OCI-LY3 (cell line): ENCODE results near the gene ETHE1.

Experiments
- H2AFZ ChIP-seq: fragments of 200-600, 300-600 bp; shearing (Covaris generic); 2 replicates; pipeline ENCODE4 v1.6.0; 2014; ENCODE audit warnings: antibody characterized with exemption, low read depth, low read length
- H3K27ac ChIP-seq: fragments of 200-600, 300-600 bp; sonication (generic); 2 replicates; pipeline ENCODE4 v1.5.1; 2014; ENCODE audit warnings: mild to moderate bottlenecking, low read length, moderate library complexity, mixed read lengths
- H3K27me3 ChIP-seq: fragments of 200-600, 300-600 bp; sonication (generic); 2 replicates; pipeline ENCODE4 v1.6.1; 2014; ENCODE audit warnings: low read depth, low read length, mixed read lengths
- H3K36me3 ChIP-seq: fragments of 200-600, 300-600 bp; sonication (generic); replicated peaks from 2 replicates; pipeline ENCODE3; 2014; ENCODE audit warnings: low read depth, low read length, mixed read lengths
- H3K4me1 ChIP-seq: fragments of 300-600, 200-600 bp; sonication (generic); 2 replicates; pipeline ENCODE4 v1.6.1; 2014; ENCODE audit warnings: low read length, mixed read lengths
- H3K4me2 ChIP-seq: fragments of 200-600, 300-600 bp; sonication (generic); 2 replicates; pipeline ENCODE4 v1.6.1; 2014; ENCODE audit warnings: low read length, mixed read lengths
- H3K4me3 ChIP-seq: fragments of 300-600, 200-600 bp; sonication (generic); 2 replicates; pipeline ENCODE4 v1.5.1; 2014; ENCODE audit warnings: antibody characterized with exemption, mild to moderate bottlenecking, low read length, moderate library complexity
- H3K79me2 ChIP-seq: fragments of 300-600, 200-600 bp; shearing (Covaris generic); 2 replicates; pipeline ENCODE4 v1.6.1; 2014; ENCODE audit warnings: mild to moderate bottlenecking, low read length, mixed read lengths
- H3K9ac ChIP-seq: fragments of 300-600, 200-600 bp; shearing (Covaris generic); 2 replicates; pipeline ENCODE4 v1.6.0; 2014; ENCODE audit warnings: mild to moderate bottlenecking, low read length, moderate library complexity
- H3K9me3 ChIP-seq: fragments of 200-600, 300-600 bp; shearing (Covaris generic); 2 replicates; pipeline ENCODE4 v1.6.1; 2014; ENCODE audit warnings: low read length, mixed read lengths; ENCODE audit not compliant: insufficient read depth
- H4K20me1 ChIP-seq: fragments of 200-600, 300-600 bp; sonication (generic); 2 replicates; pipeline ENCODE4 v1.6.1; 2016; ENCODE audit warnings: low read length, mixed read lengths; ENCODE audit not compliant: insufficient read depth
- EZH2phosphoT487 ChIP-seq: fragments of 200-600 bp; shearing (Covaris generic); IDR thresholded peaks from 2 replicates; pipeline ENCODE4 v1.6.1; 2018; ENCODE audit warnings: antibody characterized with exemption, mixed run types, low read depth
- TF ChIP-seq, protein P1 (sequence below): fragments of 200-600, 300-600 bp; sonication (generic); IDR thresholded peaks from 2 replicates; pipeline ENCODE4 v1.5.1; 2014; ENCODE audit warnings: antibody characterized with exemption, low read length, low read depth

ETHE1 gene

DNA sequence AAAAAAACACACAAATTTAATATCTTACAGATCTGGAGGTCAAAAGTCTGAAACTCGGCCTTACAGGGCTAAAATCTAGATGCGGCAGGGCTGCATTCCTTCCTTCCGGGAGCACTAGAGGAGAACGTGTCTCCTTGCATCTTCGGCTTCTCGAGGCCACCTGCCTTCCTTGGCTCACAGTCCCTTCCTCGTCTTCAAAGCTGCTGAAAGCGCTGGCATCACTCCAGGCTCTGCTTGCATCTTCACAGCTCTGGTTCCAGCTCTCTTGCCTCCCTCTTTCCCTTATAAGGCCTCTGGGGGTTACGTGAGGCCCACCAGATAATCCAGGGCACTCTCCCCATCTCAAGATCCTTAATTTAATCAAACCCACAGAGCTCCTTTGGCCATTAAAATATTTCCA, 37.8 kb upstream of the ETHE1 start:
- Histone ChIP-seq H3K36me3 (peaks cover 6% of the 10 kb centered on the region), H4K20me1 (no peaks in the 10 kb centered on the region), H3K4me2 (no peak overlapping the region), H2AFZ (no peak overlapping the region), H3K27me3 (no peaks in the 10 kb centered on the region), H3K79me2 (no peaks in the 10 kb centered on the region), H3K27ac (no peak overlapping the region), H3K4me3 (no peak overlapping the region), H3K9ac (no peak overlapping the region), H3K4me1 (no peaks in the 10 kb centered on the region), H3K9me3 (no peaks in the 10 kb centered on the region)
- no peak for TF ChIP-seq EZH2phosphoT487
- TF ChIP-seq, protein P1, sequence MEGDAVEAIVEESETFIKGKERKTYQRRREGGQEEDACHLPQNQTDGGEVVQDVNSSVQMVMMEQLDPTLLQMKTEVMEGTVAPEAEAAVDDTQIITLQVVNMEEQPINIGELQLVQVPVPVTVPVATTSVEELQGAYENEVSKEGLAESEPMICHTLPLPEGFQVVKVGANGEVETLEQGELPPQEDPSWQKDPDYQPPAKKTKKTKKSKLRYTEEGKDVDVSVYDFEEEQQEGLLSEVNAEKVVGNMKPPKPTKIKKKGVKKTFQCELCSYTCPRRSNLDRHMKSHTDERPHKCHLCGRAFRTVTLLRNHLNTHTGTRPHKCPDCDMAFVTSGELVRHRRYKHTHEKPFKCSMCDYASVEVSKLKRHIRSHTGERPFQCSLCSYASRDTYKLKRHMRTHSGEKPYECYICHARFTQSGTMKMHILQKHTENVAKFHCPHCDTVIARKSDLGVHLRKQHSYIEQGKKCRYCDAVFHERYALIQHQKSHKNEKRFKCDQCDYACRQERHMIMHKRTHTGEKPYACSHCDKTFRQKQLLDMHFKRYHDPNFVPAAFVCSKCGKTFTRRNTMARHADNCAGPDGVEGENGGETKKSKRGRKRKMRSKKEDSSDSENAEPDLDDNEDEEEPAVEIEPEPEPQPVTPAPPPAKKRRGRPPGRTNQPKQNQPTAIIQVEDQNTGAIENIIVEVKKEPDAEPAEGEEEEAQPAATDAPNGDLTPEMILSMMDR: no peak

DNA sequence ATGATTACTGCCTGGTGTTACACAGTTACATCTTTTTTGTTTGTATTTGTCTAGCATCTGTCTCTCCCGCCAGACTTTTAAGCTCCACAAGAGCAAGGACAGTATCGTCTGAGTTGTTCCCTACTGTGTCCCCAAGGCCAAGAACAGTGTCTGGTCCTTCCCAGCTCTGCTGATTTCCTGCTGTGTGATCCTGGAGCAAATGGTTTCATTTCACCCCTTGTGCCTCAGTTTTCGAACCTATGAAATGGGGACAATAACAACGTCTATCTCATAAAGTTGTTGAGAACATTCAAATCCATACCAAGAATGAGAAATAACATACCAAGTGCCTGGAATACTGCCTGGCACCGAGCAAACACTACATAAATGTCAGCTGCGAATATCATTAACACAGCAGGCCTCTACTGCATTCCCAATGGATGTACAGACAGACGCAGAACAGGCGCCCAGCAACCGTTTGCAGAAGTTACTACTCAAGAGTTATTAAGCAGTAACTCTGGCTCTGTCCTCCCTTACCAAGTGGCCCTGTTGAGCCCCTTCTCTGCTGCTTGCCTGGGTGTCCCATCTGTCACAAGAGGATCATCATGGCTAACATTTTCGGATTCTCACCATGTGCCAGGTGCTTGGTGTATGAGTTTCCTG, 36.9 kb upstream of the ETHE1 start:
- H2AFZ ChIP-seq: no peak overlapping the region
- no peaks in the 10 kb centered on the region for H3K9me3 ChIP-seq
- H4K20me1 ChIP-seq: no peaks in the 10 kb centered on the region
- no peak overlapping the region for H3K9ac ChIP-seq
- no peaks in the 10 kb centered on the region for H3K4me1 ChIP-seq
- no peak overlapping the region for H3K4me2 ChIP-seq
- H3K27me3 ChIP-seq: no peaks in the 10 kb centered on the region
- H3K36me3 ChIP-seq: peaks cover 6% of the 10 kb centered on the region
- H3K79me2 ChIP-seq: no peaks in the 10 kb centered on the region
- TF ChIP-seq, protein P1: no peak
- TF ChIP-seq EZH2phosphoT487: no peak
- H3K27ac ChIP-seq: no peak overlapping the region
- no peak overlapping the region for H3K4me3 ChIP-seq

DNA sequence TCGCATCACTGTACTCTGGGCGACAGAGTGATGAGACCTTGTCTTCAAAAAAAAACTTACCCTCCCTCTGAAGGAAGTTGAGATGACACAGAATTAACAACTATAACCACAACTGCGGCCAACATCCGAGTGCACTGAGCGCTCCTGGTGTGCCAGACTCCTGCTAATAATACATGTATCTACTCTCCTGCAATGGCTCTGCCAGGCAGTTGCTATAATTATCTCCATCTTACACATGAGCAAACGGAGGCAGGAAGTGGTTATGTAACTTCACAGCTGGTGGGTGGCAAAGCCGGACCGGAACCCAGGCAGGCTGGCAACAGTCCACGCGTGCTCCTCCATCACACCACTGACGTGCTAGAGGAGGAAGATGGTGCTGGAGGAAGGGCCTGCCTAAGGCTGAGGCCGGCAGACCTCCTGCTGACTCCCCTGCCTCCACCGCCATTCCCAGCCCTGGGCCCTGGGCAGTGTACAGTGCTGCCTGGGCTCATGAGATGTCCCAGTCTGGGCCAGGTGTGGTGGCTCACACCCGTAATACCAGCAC, 35.8 kb upstream of the ETHE1 start:
- no peak overlapping the region for H3K27ac ChIP-seq
- H2AFZ ChIP-seq: no peak overlapping the region
- TF ChIP-seq, protein P1: no peak
- no peak for TF ChIP-seq EZH2phosphoT487
- H3K27me3 ChIP-seq: no peaks in the 10 kb centered on the region
- H3K4me3 ChIP-seq: no peak overlapping the region
- H3K79me2 ChIP-seq: no peaks in the 10 kb centered on the region
- no peak overlapping the region for H3K9ac ChIP-seq
- H3K4me2 ChIP-seq: no peak overlapping the region
- H4K20me1 ChIP-seq: no peaks in the 10 kb centered on the region
- H3K4me1 ChIP-seq: no peaks in the 10 kb centered on the region
- H3K9me3 ChIP-seq: no peaks in the 10 kb centered on the region
- peaks cover 6% of the 10 kb centered on the region for H3K36me3 ChIP-seq

DNA sequence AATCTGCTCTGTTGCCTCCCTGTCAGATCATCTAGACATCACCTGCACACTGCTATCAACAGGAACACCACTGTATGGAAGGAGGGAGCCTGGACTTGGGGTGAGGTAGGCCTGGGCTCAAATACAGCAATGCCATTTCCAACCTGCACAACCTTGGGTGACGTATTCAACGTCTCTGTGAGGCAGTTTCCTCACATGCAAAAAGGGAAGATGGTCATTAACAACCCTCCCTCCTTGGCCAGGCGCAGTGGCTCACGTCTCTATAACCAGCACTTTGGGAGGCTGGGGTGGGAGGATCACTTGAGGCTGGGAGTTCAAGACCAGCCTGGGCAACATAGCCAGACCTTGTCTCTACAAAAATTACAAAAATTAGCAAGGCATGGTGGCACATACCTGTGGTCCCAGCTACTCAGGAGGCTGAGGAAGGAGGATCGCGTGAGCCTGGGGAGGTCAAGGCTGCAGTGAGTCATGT, 35.3 kb upstream of the ETHE1 start:
- Histone ChIP-seq H4K20me1 (no peaks in the 10 kb centered on the region), H2AFZ (no peak overlapping the region), H3K36me3 (peaks cover 6% of the 10 kb centered on the region), H3K79me2 (no peaks in the 10 kb centered on the region), H3K4me2 (no peak overlapping the region), H3K9ac (no peak overlapping the region), H3K9me3 (no peaks in the 10 kb centered on the region), H3K4me1 (no peaks in the 10 kb centered on the region), H3K27ac (no peak overlapping the region), H3K4me3 (no peak overlapping the region), H3K27me3 (no peaks in the 10 kb centered on the region)
- TF ChIP-seq EZH2phosphoT487: no peak
- TF ChIP-seq, protein P1: no peak
